Ovary (tissue), 3 donors: ENCODE data around the gene HYDIN.
"Not testable (repeated sequence)": the region's sequence is repeated elsewhere in the genome, so short reads cannot be mapped to it uniquely, and the experiment has no call there.

Experiments
- CTCF ChIP-seq, 3 donors: fragments of 450-650 bp in 2 of 3; fragments of 200-600 bp in 1 of 3; IDR thresholded peaks; one replicate each; pipeline versions ENCODE4 v1.5.1 to v1.8.0; 2016 to 2022; ENCODE audit warnings: antibody characterized with exemption in 3 of 3, mild to moderate bottlenecking in 1 of 3
- EP300 ChIP-seq: sonication (generic); formaldehyde crosslinking; IDR thresholded peaks from one replicate; pipeline ENCODE4 v1.6.1; 2017; ENCODE audit warnings: antibody characterized with exemption
- donor health status: DM: no; HTN: no; CAD: no.

- TF ChIP-seq EP300; CTCF (IDR thresholded peaks at IDR 0.05): not testable (repeated sequence)
These were observed 352.6 kb downstream of the HYDIN start for GRCh38 chr16:70877895-70878294.
